IPS-18a (cell line): ENCODE data around the gene DCAF15.

Source experiments
- H3K27ac ChIP-seq: one replicate; pipeline ENCODE4 v1.5.1; 2013; ENCODE audit warnings: low read length
- H3K27me3 ChIP-seq: one replicate; pipeline ENCODE4 v1.6.1; 2013; ENCODE audit warnings: mild to moderate bottlenecking, low read length; ENCODE audit not compliant: control insufficient read depth, insufficient read depth
- H3K36me3 ChIP-seq: one replicate; pipeline ENCODE4 v1.6.1; 2013; ENCODE audit warnings: low read depth, low read length; ENCODE audit not compliant: control insufficient read depth
- H3K4me1 ChIP-seq: one replicate; pipeline ENCODE4 v1.6.1; 2013; ENCODE audit warnings: low read depth, low read length; ENCODE audit not compliant: control insufficient read depth
- H3K4me3 ChIP-seq: one replicate; pipeline ENCODE4 v1.5.1; 2013; ENCODE audit warnings: low read length
- H3K9ac ChIP-seq: one replicate; pipeline ENCODE4 v1.6.1; 2013; ENCODE audit warnings: mild to moderate bottlenecking, low read length, moderate library complexity
- H3K9me3 ChIP-seq: one replicate; pipeline ENCODE4 v1.6.1; 2013; ENCODE audit warnings: low read depth, low read length; ENCODE audit not compliant: control insufficient read depth

Gene DCAF15

GRCh38 chr19:14003251-14004055 is 51.1 kb downstream of the DCAF15 start:
- Histone ChIP-seq H3K9ac (no peak overlapping the region), H3K4me1 (no peaks in the 10 kb centered on the region), H3K4me3 (no peak overlapping the region), H3K36me3 (no peaks in the 10 kb centered on the region), H3K27me3 (no peaks in the 10 kb centered on the region), H3K27ac (no peak overlapping the region), H3K9me3 (peaks cover 5% of the 10 kb centered on the region)

GRCh38 chr19:14004619-14005348 is 52.5 kb downstream of the DCAF15 start:
- H3K9me3 ChIP-seq = no peaks in the 10 kb centered on the region
- no peaks in the 10 kb centered on the region for H3K4me1 ChIP-seq
- H3K27ac ChIP-seq = no peak overlapping the region
- peak overlapping the region; percentile 66 for H3K4me3 ChIP-seq
- no peak overlapping the region for H3K9ac ChIP-seq
- no peaks in the 10 kb centered on the region for H3K36me3 ChIP-seq
- H3K27me3 ChIP-seq = no peaks in the 10 kb centered on the region

- Histone ChIP-seq H3K27me3 (no peaks in the 10 kb centered on the region), H3K4me1 (no peaks in the 10 kb centered on the region), H3K9ac (peak overlapping the region; percentile 90), H3K27ac (peak overlapping the region; percentile 83), H3K9me3 (no peaks in the 10 kb centered on the region), H3K36me3 (no peaks in the 10 kb centered on the region), H3K4me3 (peak overlapping the region; percentile 66)
Measured at GRCh38 chr19:14005349-14006084, 53.2 kb downstream of the DCAF15 start.

GRCh38 chr19:14006085-14006765 is 53.9 kb downstream of the DCAF15 start, which contains the start of gene RFX1:
Gene RFX1 (minus strand): TSS chr19:14006320. CDS start chr19:13993843, 12,477 bp downstream.
- Histone ChIP-seq H3K27ac (peak within 1 kb of the TSS; percentile 95), H3K4me1 (no peaks in the 10 kb centered on the region), H3K36me3 (no peaks in the 10 kb centered on the region), H3K9ac (peak within 1 kb of the TSS; percentile 90), H3K27me3 (no peaks in the 10 kb centered on the region), H3K4me3 (peak within 1 kb of the TSS; percentile 66), H3K9me3 (no peaks in the 10 kb centered on the region)

GRCh38 chr19:14006766-14007562 is 54.7 kb downstream of the DCAF15 start:
- Histone ChIP-seq H3K36me3 (no peaks in the 10 kb centered on the region), H3K27ac (peak overlapping the region; percentile 95), H3K4me3 (peak overlapping the region; percentile 66), H3K9ac (peak overlapping the region; percentile 90), H3K27me3 (no peaks in the 10 kb centered on the region), H3K4me1 (no peaks in the 10 kb centered on the region), H3K9me3 (no peaks in the 10 kb centered on the region)
